OCI-LY3 (cell line): Measurements from ENCODE around the gene MMAA.

Experiments
- H2AFZ ChIP-seq: fragments of 200-600, 300-600 bp; shearing (Covaris generic); 2 replicates; pipeline ENCODE4 v1.6.0; 2014; ENCODE audit warnings: antibody characterized with exemption, low read depth, low read length
- H3K27ac ChIP-seq: fragments of 200-600, 300-600 bp; sonication (generic); 2 replicates; pipeline ENCODE4 v1.5.1; 2014; ENCODE audit warnings: mild to moderate bottlenecking, low read length, moderate library complexity, mixed read lengths
- H3K27me3 ChIP-seq: fragments of 200-600, 300-600 bp; sonication (generic); 2 replicates; pipeline ENCODE4 v1.6.1; 2014; ENCODE audit warnings: low read depth, low read length, mixed read lengths
- H3K36me3 ChIP-seq: fragments of 200-600, 300-600 bp; sonication (generic); replicated peaks from 2 replicates; pipeline ENCODE3; 2014; ENCODE audit warnings: low read depth, low read length, mixed read lengths
- H3K4me1 ChIP-seq: fragments of 300-600, 200-600 bp; sonication (generic); 2 replicates; pipeline ENCODE4 v1.6.1; 2014; ENCODE audit warnings: low read length, mixed read lengths
- H3K4me2 ChIP-seq: fragments of 200-600, 300-600 bp; sonication (generic); 2 replicates; pipeline ENCODE4 v1.6.1; 2014; ENCODE audit warnings: low read length, mixed read lengths
- H3K4me3 ChIP-seq: fragments of 300-600, 200-600 bp; sonication (generic); 2 replicates; pipeline ENCODE4 v1.5.1; 2014; ENCODE audit warnings: antibody characterized with exemption, mild to moderate bottlenecking, low read length, moderate library complexity
- H3K79me2 ChIP-seq: fragments of 300-600, 200-600 bp; shearing (Covaris generic); 2 replicates; pipeline ENCODE4 v1.6.1; 2014; ENCODE audit warnings: mild to moderate bottlenecking, low read length, mixed read lengths
- H3K9ac ChIP-seq: fragments of 300-600, 200-600 bp; shearing (Covaris generic); 2 replicates; pipeline ENCODE4 v1.6.0; 2014; ENCODE audit warnings: mild to moderate bottlenecking, low read length, moderate library complexity
- H3K9me3 ChIP-seq: fragments of 200-600, 300-600 bp; shearing (Covaris generic); 2 replicates; pipeline ENCODE4 v1.6.1; 2014; ENCODE audit warnings: low read length, mixed read lengths; ENCODE audit not compliant: insufficient read depth
- H4K20me1 ChIP-seq: fragments of 200-600, 300-600 bp; sonication (generic); 2 replicates; pipeline ENCODE4 v1.6.1; 2016; ENCODE audit warnings: low read length, mixed read lengths; ENCODE audit not compliant: insufficient read depth
- EZH2phosphoT487 ChIP-seq: fragments of 200-600 bp; shearing (Covaris generic); IDR thresholded peaks from 2 replicates; pipeline ENCODE4 v1.6.1; 2018; ENCODE audit warnings: antibody characterized with exemption, mixed run types, low read depth
- TF ChIP-seq, protein P1 (sequence below): fragments of 200-600, 300-600 bp; sonication (generic); IDR thresholded peaks from 2 replicates; pipeline ENCODE4 v1.5.1; 2014; ENCODE audit warnings: antibody characterized with exemption, low read length, low read depth

Gene MMAA

DNA sequence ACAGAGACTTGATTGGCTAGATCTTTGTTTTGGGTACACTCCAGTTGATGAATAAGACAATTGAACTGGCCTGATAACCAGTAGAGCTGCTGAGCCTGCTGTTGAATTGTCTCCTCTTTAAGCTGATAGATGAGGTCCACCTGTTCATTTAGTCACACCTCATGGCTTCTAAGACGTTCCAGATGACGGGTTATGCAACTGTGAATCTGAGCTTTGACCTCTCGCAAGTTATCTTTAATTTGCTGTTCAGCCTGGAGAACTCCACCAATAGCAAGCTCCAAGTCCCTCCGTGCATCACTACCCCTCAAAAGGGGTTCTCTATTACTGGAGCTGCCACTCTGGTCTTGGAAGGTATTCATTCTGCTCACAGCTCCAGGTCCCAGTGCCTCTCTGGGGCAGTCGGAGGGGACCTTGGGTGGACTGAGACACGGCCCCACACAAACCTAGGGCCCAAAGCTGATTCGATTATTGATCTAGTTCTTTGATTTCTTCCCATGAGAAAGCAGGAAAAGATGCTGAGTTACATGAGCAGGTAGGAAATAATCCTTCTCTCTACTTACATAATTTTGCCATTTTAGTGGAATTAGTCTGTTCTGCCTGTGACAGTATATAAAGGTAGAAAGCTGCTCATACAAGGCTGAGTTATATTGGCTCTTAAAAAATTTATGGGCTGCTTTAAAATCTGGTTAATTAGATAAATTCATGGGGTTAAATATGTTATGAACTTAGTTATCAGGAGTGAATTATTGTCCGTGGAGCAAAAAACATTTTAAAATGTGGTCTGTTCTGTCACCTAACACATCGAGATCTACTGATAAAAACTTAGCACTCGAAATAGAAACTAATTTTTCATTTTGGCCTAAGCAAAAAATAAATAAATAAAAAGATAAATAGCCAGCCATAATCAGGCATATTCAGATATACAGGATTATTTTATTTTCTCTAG lies 6.8 kb downstream of the MMAA start:
- H3K27ac ChIP-seq, result no peak overlapping the region
- no peak overlapping the region for H3K9ac ChIP-seq
- no peak overlapping the region for H3K4me3 ChIP-seq
- H3K4me1 ChIP-seq, result peaks cover 13% of the 10 kb centered on the region
- peaks cover 7% of the 10 kb centered on the region for H3K36me3 ChIP-seq
- H3K79me2 ChIP-seq, result peaks cover under 1% of the 10 kb centered on the region; the same call in 1 of the 2 replicates
- no peaks in the 10 kb centered on the region for H3K27me3 ChIP-seq
- H3K4me2 ChIP-seq, result no peak overlapping the region
- H3K9me3 ChIP-seq, result no peaks in the 10 kb centered on the region
- H2AFZ ChIP-seq, result no peak overlapping the region
- H4K20me1 ChIP-seq, result no peaks in the 10 kb centered on the region
- TF ChIP-seq, protein P1, sequence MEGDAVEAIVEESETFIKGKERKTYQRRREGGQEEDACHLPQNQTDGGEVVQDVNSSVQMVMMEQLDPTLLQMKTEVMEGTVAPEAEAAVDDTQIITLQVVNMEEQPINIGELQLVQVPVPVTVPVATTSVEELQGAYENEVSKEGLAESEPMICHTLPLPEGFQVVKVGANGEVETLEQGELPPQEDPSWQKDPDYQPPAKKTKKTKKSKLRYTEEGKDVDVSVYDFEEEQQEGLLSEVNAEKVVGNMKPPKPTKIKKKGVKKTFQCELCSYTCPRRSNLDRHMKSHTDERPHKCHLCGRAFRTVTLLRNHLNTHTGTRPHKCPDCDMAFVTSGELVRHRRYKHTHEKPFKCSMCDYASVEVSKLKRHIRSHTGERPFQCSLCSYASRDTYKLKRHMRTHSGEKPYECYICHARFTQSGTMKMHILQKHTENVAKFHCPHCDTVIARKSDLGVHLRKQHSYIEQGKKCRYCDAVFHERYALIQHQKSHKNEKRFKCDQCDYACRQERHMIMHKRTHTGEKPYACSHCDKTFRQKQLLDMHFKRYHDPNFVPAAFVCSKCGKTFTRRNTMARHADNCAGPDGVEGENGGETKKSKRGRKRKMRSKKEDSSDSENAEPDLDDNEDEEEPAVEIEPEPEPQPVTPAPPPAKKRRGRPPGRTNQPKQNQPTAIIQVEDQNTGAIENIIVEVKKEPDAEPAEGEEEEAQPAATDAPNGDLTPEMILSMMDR, result no peak
- no peak for TF ChIP-seq EZH2phosphoT487

DNA sequence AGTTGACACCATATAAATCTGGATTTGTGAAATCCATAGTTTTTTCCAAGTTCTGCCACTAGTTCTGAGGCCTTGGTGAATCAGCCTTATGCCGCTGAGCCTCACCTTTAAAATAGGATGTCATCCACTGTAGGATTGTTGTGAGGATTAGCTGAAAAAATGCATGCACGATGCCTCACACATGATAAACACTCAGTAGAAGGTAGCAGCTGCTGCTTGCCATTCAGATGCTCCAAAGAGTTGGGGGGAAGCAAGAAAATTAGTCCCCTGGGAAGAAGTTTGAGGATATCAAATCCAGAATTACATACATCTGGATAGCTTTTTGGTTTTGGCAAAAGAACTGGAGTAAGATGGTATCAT lies 7.4 kb downstream of the MMAA start:
- Histone ChIP-seq H3K4me2 (no peak overlapping the region), H3K9ac (no peak overlapping the region), H3K9me3 (no peaks in the 10 kb centered on the region), H3K4me1 (peaks cover 13% of the 10 kb centered on the region), H3K79me2 (no peaks in the 10 kb centered on the region), H3K27ac (no peak overlapping the region), H3K36me3 (peaks cover 3% of the 10 kb centered on the region), H3K27me3 (no peaks in the 10 kb centered on the region), H4K20me1 (no peaks in the 10 kb centered on the region), H2AFZ (no peak overlapping the region), H3K4me3 (no peak overlapping the region)
- no peak for TF ChIP-seq EZH2phosphoT487
- TF ChIP-seq, protein P1, result no peak

DNA sequence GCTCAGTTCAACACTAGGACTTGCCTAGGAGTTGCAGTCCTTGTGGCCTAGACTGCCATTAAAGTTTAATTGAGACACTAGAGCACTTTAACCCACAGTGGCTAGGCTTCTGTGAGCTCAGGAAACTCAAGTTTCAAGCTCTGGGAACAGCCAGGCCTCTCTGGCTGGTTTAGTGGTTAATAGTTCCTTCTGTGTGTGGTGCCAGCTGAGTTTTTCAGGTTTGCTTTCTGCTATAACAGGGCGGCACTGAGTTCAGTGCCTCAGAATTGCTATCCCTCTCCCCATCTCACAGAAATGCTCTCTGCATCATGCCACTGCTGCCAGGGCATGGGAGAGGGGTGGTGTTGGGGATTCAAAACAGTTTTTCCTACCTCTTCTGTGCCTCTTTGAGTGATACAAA lies 15.9 kb downstream of the MMAA start:
- Histone ChIP-seq H4K20me1 (no peaks in the 10 kb centered on the region), H3K4me2 (no peak overlapping the region), H3K4me3 (no peak overlapping the region), H3K27me3 (no peaks in the 10 kb centered on the region), H3K4me1 (peaks cover 9% of the 10 kb centered on the region), H3K9me3 (no peaks in the 10 kb centered on the region), H3K27ac (no peak overlapping the region), H3K36me3 (peaks cover 5% of the 10 kb centered on the region), H3K9ac (no peak overlapping the region), H3K79me2 (no peaks in the 10 kb centered on the region), H2AFZ (no peak overlapping the region)
- TF ChIP-seq, protein P1, result no peak
- TF ChIP-seq EZH2phosphoT487, result no peak

DNA sequence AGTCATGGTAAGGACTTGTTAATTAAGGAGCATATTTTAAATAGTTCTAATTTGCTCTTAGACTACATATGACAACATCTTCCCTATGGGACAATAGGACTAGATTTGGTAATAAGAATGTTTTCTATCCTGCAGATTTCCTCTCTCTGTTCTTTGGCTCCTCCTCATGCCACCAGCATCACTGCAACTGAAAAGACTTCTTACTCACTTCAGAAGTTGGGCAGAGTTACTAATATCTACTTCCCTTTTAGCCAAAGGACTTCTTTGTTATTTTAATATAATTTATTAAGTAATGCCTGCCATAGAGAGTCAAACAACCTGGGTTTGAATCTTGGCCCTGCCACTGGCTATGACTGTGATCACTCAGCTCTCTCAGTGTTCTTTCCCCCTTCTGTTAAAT lies 16.4 kb downstream of the MMAA start:
- Histone ChIP-seq H3K9ac (no peak overlapping the region), H3K27me3 (no peaks in the 10 kb centered on the region), H3K36me3 (peaks cover 5% of the 10 kb centered on the region), H3K4me1 (peaks cover 9% of the 10 kb centered on the region), H3K27ac (no peak overlapping the region), H3K79me2 (no peaks in the 10 kb centered on the region), H3K9me3 (no peaks in the 10 kb centered on the region), H3K4me3 (no peak overlapping the region), H3K4me2 (no peak overlapping the region), H2AFZ (no peak overlapping the region), H4K20me1 (no peaks in the 10 kb centered on the region)
- no peak for TF ChIP-seq EZH2phosphoT487
- TF ChIP-seq, protein P1, result no peak
